Measurements from ENCODE around the gene RNF32. TPM values are rescaled to one million over a fixed set of nuclear protein-coding genes. Genes with fewer than 3 reads are reported as not detected.

RNF32 gene
- total RNA-seq, 3 donors from 2014 or later (not counting 1 experiment from before 2014, with no cell fraction given): 0.80 TPM; not detected in 2

DNA sequence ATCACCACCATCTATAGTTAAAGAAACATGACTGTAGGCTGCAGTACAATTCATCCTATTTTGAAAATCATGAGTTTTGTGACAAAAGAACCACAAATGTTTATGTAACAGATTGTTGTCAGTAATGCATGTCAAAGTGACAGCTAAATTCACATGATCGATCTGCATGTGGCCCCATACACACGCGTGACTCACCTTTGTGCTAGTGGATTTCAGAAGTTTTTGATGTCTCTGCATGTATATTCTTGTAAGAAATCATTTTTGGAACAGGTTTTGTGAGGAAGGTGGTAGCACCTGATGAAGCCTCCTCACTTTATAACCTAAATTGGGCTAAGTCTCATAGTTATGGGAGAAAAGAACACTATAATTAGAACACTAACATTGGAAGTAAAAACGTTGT lies 17.1 kb downstream of the RNF32 start:
- ATAC-seq (no peak), DNase-seq (no peak)
- intact Hi-C loops (cut with micrococcal nuclease): no loop called here
- Histone ChIP-seq H3K4me3 (ENCODE audit: low read length) (no peak overlapping the region), H3K27ac (ENCODE audit: low read length) (no peak overlapping the region), H3K9me3 (ENCODE audit: control insufficient read depth, insufficient read depth, low read length) (no peaks in the 10 kb centered on the region), H3K27me3 (ENCODE audit: control insufficient read depth, insufficient read depth, low read length) (no peaks in the 10 kb centered on the region), H3K4me1 (ENCODE audit: control insufficient read depth, insufficient read depth, low read length) (no peaks in the 10 kb centered on the region), H3K36me3 (ENCODE audit: control insufficient read depth, insufficient read depth, low read length) (no peaks in the 10 kb centered on the region)
- Mint-ChIP-seq H3K27ac (no peak overlapping the region), H3K9me3 (no peaks in the 10 kb centered on the region), H3K27me3 (ENCODE audit: low read depth in 2 of 2) (peaks cover 6 to 12% of the 10 kb centered on the region in 2 donors), H3K4me1 (no peaks in the 10 kb centered on the region), H3K36me3 (no peaks in the 10 kb centered on the region), H3K4me3 (no peak overlapping the region)
- TF ChIP-seq, protein P1, sequence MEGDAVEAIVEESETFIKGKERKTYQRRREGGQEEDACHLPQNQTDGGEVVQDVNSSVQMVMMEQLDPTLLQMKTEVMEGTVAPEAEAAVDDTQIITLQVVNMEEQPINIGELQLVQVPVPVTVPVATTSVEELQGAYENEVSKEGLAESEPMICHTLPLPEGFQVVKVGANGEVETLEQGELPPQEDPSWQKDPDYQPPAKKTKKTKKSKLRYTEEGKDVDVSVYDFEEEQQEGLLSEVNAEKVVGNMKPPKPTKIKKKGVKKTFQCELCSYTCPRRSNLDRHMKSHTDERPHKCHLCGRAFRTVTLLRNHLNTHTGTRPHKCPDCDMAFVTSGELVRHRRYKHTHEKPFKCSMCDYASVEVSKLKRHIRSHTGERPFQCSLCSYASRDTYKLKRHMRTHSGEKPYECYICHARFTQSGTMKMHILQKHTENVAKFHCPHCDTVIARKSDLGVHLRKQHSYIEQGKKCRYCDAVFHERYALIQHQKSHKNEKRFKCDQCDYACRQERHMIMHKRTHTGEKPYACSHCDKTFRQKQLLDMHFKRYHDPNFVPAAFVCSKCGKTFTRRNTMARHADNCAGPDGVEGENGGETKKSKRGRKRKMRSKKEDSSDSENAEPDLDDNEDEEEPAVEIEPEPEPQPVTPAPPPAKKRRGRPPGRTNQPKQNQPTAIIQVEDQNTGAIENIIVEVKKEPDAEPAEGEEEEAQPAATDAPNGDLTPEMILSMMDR (IDR thresholded peaks at IDR 0.05): no peak
- WGBS (ENCODE audit: insufficient coverage): 100% methylated on average over 3 of the region's 4 CpGs

- H3K9me3 Mint-ChIP-seq: no peaks in the 10 kb centered on the region
- H3K4me1 Mint-ChIP-seq: no peaks in the 10 kb centered on the region
- no peak overlapping the region for H3K27ac ChIP-seq (ENCODE audit: low read length)
- no peaks in the 10 kb centered on the region for H3K36me3 ChIP-seq (ENCODE audit: control insufficient read depth, insufficient read depth, low read length)
- no peaks in the 10 kb centered on the region for H3K36me3 Mint-ChIP-seq
- intact Hi-C loops (cut with micrococcal nuclease): no loop called here
- no peak for DNase-seq
- H3K9me3 ChIP-seq (ENCODE audit: control insufficient read depth, insufficient read depth, low read length): no peaks in the 10 kb centered on the region
- WGBS (ENCODE audit: insufficient coverage): 83% methylated on average over 5 of the region's 6 CpGs
- peaks cover 6 to 9% of the 10 kb centered on the region in 2 donors for H3K27me3 Mint-ChIP-seq (ENCODE audit: low read depth in 2 of 2)
- ATAC-seq: no peak
- TF ChIP-seq, protein P1 (IDR thresholded peaks at IDR 0.05): no peak
- H3K27ac Mint-ChIP-seq: no peak overlapping the region
- H3K4me3 Mint-ChIP-seq: no peak overlapping the region
- no peaks in the 10 kb centered on the region for H3K27me3 ChIP-seq (ENCODE audit: control insufficient read depth, insufficient read depth, low read length)
- H3K4me3 ChIP-seq (ENCODE audit: low read length): no peak overlapping the region
- no peaks in the 10 kb centered on the region for H3K4me1 ChIP-seq (ENCODE audit: control insufficient read depth, insufficient read depth, low read length)
These were observed 18.6 kb downstream of the RNF32 start for GRCh38 chr7:156659203-156659602.

GRCh38 chr7:156659961-156660360 lies 19.4 kb downstream of the RNF32 start:
- H3K36me3 ChIP-seq (ENCODE audit: control insufficient read depth, insufficient read depth, low read length): no peaks in the 10 kb centered on the region
- peaks cover 6 to 9% of the 10 kb centered on the region in 2 donors for H3K27me3 Mint-ChIP-seq (ENCODE audit: low read depth in 2 of 2)
- H3K4me3 ChIP-seq (ENCODE audit: low read length): no peak overlapping the region
- WGBS (ENCODE audit: insufficient coverage): 70% methylated on average over 11 of the region's 11 CpGs
- no peak for ATAC-seq
- H3K4me1 Mint-ChIP-seq: no peaks in the 10 kb centered on the region
- H3K4me1 ChIP-seq (ENCODE audit: control insufficient read depth, insufficient read depth, low read length): no peaks in the 10 kb centered on the region
- intact Hi-C loops (cut with micrococcal nuclease): no loop called here
- H3K27me3 ChIP-seq (ENCODE audit: control insufficient read depth, insufficient read depth, low read length): no peaks in the 10 kb centered on the region
- no peaks in the 10 kb centered on the region for H3K9me3 ChIP-seq (ENCODE audit: control insufficient read depth, insufficient read depth, low read length)
- no peak overlapping the region for H3K27ac ChIP-seq (ENCODE audit: low read length)
- no peak overlapping the region for H3K27ac Mint-ChIP-seq
- H3K36me3 Mint-ChIP-seq: no peaks in the 10 kb centered on the region
- no peaks in the 10 kb centered on the region for H3K9me3 Mint-ChIP-seq
- no peak for DNase-seq
- H3K4me3 Mint-ChIP-seq: no peak overlapping the region
- TF ChIP-seq, protein P1 (IDR thresholded peaks at IDR 0.05): no peak

GRCh38 chr7:156661637-156662036 lies 21.1 kb downstream of the RNF32 start:
- DNase-seq: no peak

More at GRCh38 chr7:156661637-156662036, 21.1 kb downstream of the RNF32 start:
- TF ChIP-seq, protein P1 (IDR thresholded peaks at IDR 0.05): no peak
- peaks cover 5 to 6% of the 10 kb centered on the region in 2 donors for H3K27me3 Mint-ChIP-seq (ENCODE audit: low read depth in 2 of 2)
- Histone ChIP-seq H3K4me1 (ENCODE audit: control insufficient read depth, insufficient read depth, low read length) (no peaks in the 10 kb centered on the region), H3K36me3 (ENCODE audit: control insufficient read depth, insufficient read depth, low read length) (no peaks in the 10 kb centered on the region), H3K9me3 (ENCODE audit: control insufficient read depth, insufficient read depth, low read length) (no peaks in the 10 kb centered on the region), H3K27ac (ENCODE audit: low read length) (no peak overlapping the region), H3K27me3 (ENCODE audit: control insufficient read depth, insufficient read depth, low read length) (no peaks in the 10 kb centered on the region), H3K4me3 (ENCODE audit: low read length) (no peak overlapping the region)
- H3K27ac Mint-ChIP-seq: no peak overlapping the region
- no peaks in the 10 kb centered on the region for H3K4me1 Mint-ChIP-seq
- WGBS (ENCODE audit: insufficient coverage): 95% methylated on average over 2 of the region's 5 CpGs
- no peak overlapping the region for H3K4me3 Mint-ChIP-seq
- intact Hi-C loops (cut with micrococcal nuclease): no loop called here
- H3K36me3 Mint-ChIP-seq: no peaks in the 10 kb centered on the region
- ATAC-seq: no peak
- no peaks in the 10 kb centered on the region for H3K9me3 Mint-ChIP-seq
